WTC11 (cell line): ENCODE data around the gene CST1. TPM values are rescaled to one million over a fixed set of nuclear protein-coding genes. Genes with fewer than 3 reads are reported as not detected.

ENCODE experiments used
- ATAC-seq: fragments of 200-7000 bp; cut with Tn5 transposase; 2 replicates; pipeline ENCODE4 v1.10.0; 2021; ENCODE audit warnings: mild to moderate bottlenecking, moderate library complexity
- CTCF ChIA-PET: fragments of 300-600 bp; sonication (Branson Sonifier 250); formaldehyde crosslinking; loops from one replicate; lab custom pipeline; 2021; ENCODE audit warnings: antibody characterized with exemption; lab: Charles Lee
- POLR2A ChIA-PET: fragments of 350-600 bp; sonication (Branson Sonifier 250); formaldehyde crosslinking; loops from one replicate; lab custom pipeline; 2021; ENCODE audit warnings: antibody characterized with exemption; lab: Charles Lee
- DNase-seq: peaks from one replicate; pipeline ENCODE4 v3.0.0; 2021; ENCODE audit warnings: low spot score
- H3K27ac Mint-ChIP-seq: 2 replicates; pipeline ENCODE4 v1.8.0; 2021; ENCODE audit warnings: mixed read lengths
- H3K27me3 Mint-ChIP-seq: 2 replicates; pipeline ENCODE4 v1.8.0; 2021; ENCODE audit warnings: low read depth, mild to moderate bottlenecking, moderate library complexity, mixed read lengths
- H3K36me3 Mint-ChIP-seq: 2 replicates; pipeline ENCODE4 v1.8.0; 2021; ENCODE audit warnings: mixed read lengths
- H3K4me1 Mint-ChIP-seq: 2 replicates; pipeline ENCODE4 v1.8.0; 2022; ENCODE audit warnings: mixed read lengths
- H3K4me3 Mint-ChIP-seq: 2 replicates; pipeline ENCODE4 v1.8.0; 2021; ENCODE audit warnings: mild to moderate bottlenecking, moderate library complexity, mixed read lengths
- H3K9me3 Mint-ChIP-seq: 2 replicates; pipeline ENCODE4 v1.8.0; 2021; ENCODE audit warnings: mixed read lengths
- FOXK1 ChIP-seq: sonication (generic); formaldehyde crosslinking; IDR thresholded peaks from 2 replicates; pipeline ENCODE4 v1.8.0; 2022; ENCODE audit warnings: mild to moderate bottlenecking, moderate library complexity, missing genetic modification reagents
- FOXP1 ChIP-seq: sonication (generic); formaldehyde crosslinking; IDR thresholded peaks from 2 replicates; pipeline ENCODE4 v1.8.0; 2022; ENCODE audit warnings: missing genetic modification reagents, mild to moderate bottlenecking, moderate library complexity, borderline replicate concordance
- GTF2I ChIP-seq: fragments of 250-450 bp; sonication (Bioruptor Pico); conservative IDR thresholded peaks from 2 replicates; pipeline ENCODE4 v1.4.0; 2021; ENCODE audit warnings: mild to moderate bottlenecking
- JAZF1 ChIP-seq: fragments of 250-450 bp; sonication (Bioruptor Pico); IDR thresholded peaks from 2 replicates; pipeline ENCODE4 v1.9.0; 2021; ENCODE audit warnings: moderate library complexity, mild to moderate bottlenecking, inconsistent platforms
- JUN ChIP-seq: sonication (generic); formaldehyde crosslinking; IDR thresholded peaks from 2 replicates; pipeline ENCODE4 v1.8.0; 2023; ENCODE audit warnings: mild to moderate bottlenecking, missing genetic modification reagents
- MYBL2 ChIP-seq: sonication (generic); formaldehyde crosslinking; IDR thresholded peaks from 2 replicates; pipeline ENCODE4 v1.8.1; 2023; ENCODE audit warnings: mild to moderate bottlenecking, moderate library complexity, missing genetic modification reagents
- NFE2L1 ChIP-seq: sonication (generic); formaldehyde crosslinking; IDR thresholded peaks from 2 replicates; pipeline ENCODE4 v1.8.1; 2023; ENCODE audit warnings: missing genetic modification reagents
- NFYB ChIP-seq: sonication (generic); formaldehyde crosslinking; conservative IDR thresholded peaks from 2 replicates; pipeline ENCODE4 v1.8.0; 2022; ENCODE audit warnings: low read depth, missing genetic modification reagents
- RORB ChIP-seq: fragments of 250-450 bp; sonication (Bioruptor Pico); IDR thresholded peaks from 2 replicates; pipeline ENCODE4 v1.9.0; 2021; ENCODE audit warnings: mild to moderate bottlenecking
- ZBTB21 ChIP-seq: sonication (generic); formaldehyde crosslinking; IDR thresholded peaks from 2 replicates; pipeline ENCODE4 v1.8.1; 2023; ENCODE audit warnings: mild to moderate bottlenecking, missing genetic modification reagents, borderline replicate concordance
- ZNF416 ChIP-seq: fragments of 250-450 bp; sonication (Bioruptor Pico); IDR thresholded peaks from 2 replicates; pipeline ENCODE4 v1.9.0; 2021; ENCODE audit warnings: mild to moderate bottlenecking, inconsistent platforms
- total RNA-seq: library from RNA; stranded (reverse); gene quantifications from 3 replicates; pipeline ENCODE4 v1.2.3, GENCODE V29; 2021
- TF ChIP-seq, protein P1 (sequence below): fragments of 250-450 bp; sonication (Bioruptor Pico); IDR thresholded peaks from 2 replicates; pipeline ENCODE4 v1.8.0; 2021; ENCODE audit warnings: mild to moderate bottlenecking
- TF ChIP-seq, protein P2 (sequence below): sonication (generic); formaldehyde crosslinking; IDR thresholded peaks from 2 replicates; pipeline ENCODE4 v1.8.1; 2022; ENCODE audit warnings: low read depth, missing genetic modification reagents, borderline replicate concordance
- TF ChIP-seq, protein P3 (sequence below): sonication (generic); formaldehyde crosslinking; IDR thresholded peaks from 2 replicates; pipeline ENCODE4 v1.8.0; 2022; ENCODE audit warnings: mild to moderate bottlenecking, missing genetic modification reagents
- TF ChIP-seq, protein P4 (sequence below): sonication (generic); formaldehyde crosslinking; IDR thresholded peaks from 2 replicates; pipeline ENCODE4 v1.8.1; 2023; ENCODE audit warnings: mild to moderate bottlenecking, missing genetic modification reagents, moderate library complexity
- TF ChIP-seq, protein P5 (sequence below): sonication (generic); formaldehyde crosslinking; IDR thresholded peaks from 2 replicates; pipeline ENCODE4 v1.8.1; 2023; ENCODE audit warnings: mild to moderate bottlenecking, missing genetic modification reagents
- TF ChIP-seq, protein P6 (sequence below): fragments of 250-450 bp; sonication (Bioruptor Pico); conservative IDR thresholded peaks from 2 replicates; pipeline ENCODE4 v1.9.0; 2021; ENCODE audit warnings: mild to moderate bottlenecking

The CST1 gene
- total RNA-seq, 1 experiment from 2014 or later: 4.5 TPM

DNA sequence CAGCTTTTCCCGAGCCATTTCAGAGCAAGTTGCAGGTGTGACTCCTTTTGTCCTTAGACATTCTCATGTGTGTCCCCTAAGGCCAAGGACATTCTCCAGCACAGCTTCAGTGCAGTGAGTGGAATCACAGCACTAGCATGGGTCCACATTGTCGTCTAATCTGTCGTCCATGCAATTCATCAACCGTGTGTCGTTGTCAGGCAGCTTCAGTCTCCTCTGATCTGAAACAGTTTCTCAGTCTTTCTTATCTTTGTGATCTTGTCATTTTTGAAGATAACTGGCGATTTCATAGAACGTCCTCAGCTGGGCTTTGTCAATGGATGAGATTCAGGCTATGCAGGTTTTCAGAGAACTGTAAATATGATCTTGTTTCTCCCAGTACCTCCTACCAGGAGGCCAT is 44.1 kb upstream of the CST1 start:
- H3K9me3 Mint-ChIP-seq: 0 out of 2 replicates have a peak, but pooled peaks cover under 1% of the 10 kb centered on the region
- CTCF ChIA-PET: no interaction called here

DNA sequence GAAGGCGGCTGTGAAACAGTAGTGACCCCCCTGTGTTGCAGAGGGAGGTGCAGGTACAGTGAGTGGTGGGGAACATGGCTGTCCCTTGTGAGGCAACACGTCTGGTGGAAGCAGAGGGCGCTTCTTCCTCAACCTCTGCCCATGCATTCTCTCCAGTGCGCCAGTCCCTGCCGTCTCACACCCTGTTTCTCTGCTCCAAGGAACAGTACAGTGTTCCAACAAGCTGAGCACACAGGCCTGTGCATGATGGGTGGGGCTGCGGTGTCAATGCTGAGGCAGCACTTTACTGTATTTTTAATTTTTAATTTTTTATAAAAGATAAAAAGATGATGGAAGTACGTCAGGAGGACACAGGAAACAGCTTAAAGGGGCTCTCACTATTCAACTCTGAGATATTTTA is 43.3 kb upstream of the CST1 start:
- CTCF ChIA-PET: no interaction called here
- Mint-ChIP-seq H3K27me3 (peaks cover 8% of the 10 kb centered on the region), H3K4me1 (peaks cover 3% of the 10 kb centered on the region), H3K36me3 (no peaks in the 10 kb centered on the region), H3K9me3 (0 out of 2 replicates have a peak, but pooled peaks cover 5% of the 10 kb centered on the region), H3K27ac (no peak overlapping the region), H3K4me3 (no peak overlapping the region)
- no peak for ATAC-seq
- DNase-seq: no peak
- POLR2A ChIA-PET: no interaction called here
- TF ChIP-seq, protein P1, sequence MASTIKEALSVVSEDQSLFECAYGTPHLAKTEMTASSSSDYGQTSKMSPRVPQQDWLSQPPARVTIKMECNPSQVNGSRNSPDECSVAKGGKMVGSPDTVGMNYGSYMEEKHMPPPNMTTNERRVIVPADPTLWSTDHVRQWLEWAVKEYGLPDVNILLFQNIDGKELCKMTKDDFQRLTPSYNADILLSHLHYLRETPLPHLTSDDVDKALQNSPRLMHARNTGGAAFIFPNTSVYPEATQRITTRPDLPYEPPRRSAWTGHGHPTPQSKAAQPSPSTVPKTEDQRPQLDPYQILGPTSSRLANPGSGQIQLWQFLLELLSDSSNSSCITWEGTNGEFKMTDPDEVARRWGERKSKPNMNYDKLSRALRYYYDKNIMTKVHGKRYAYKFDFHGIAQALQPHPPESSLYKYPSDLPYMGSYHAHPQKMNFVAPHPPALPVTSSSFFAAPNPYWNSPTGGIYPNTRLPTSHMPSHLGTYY (CRISPR knock-in tag): no peak
- TF ChIP-seq, protein P2, sequence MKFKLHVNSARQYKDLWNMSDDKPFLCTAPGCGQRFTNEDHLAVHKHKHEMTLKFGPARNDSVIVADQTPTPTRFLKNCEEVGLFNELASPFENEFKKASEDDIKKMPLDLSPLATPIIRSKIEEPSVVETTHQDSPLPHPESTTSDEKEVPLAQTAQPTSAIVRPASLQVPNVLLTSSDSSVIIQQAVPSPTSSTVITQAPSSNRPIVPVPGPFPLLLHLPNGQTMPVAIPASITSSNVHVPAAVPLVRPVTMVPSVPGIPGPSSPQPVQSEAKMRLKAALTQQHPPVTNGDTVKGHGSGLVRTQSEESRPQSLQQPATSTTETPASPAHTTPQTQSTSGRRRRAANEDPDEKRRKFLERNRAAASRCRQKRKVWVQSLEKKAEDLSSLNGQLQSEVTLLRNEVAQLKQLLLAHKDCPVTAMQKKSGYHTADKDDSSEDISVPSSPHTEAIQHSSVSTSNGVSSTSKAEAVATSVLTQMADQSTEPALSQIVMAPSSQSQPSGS (CRISPR knock-in tag): no peak
- TF ChIP-seq FOXP1 (CRISPR knock-in tag): no peak
- no peak for TF ChIP-seq GTF2I (CRISPR knock-in tag)
- no peak for TF ChIP-seq ZBTB21
- TF ChIP-seq ZNF416 (CRISPR knock-in tag): no peak
- no peak for TF ChIP-seq FOXK1
- TF ChIP-seq, protein P3, sequence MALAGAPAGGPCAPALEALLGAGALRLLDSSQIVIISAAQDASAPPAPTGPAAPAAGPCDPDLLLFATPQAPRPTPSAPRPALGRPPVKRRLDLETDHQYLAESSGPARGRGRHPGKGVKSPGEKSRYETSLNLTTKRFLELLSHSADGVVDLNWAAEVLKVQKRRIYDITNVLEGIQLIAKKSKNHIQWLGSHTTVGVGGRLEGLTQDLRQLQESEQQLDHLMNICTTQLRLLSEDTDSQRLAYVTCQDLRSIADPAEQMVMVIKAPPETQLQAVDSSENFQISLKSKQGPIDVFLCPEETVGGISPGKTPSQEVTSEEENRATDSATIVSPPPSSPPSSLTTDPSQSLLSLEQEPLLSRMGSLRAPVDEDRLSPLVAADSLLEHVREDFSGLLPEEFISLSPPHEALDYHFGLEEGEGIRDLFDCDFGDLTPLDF: no peak
- no peak for TF ChIP-seq NFYB (CRISPR knock-in tag)
- TF ChIP-seq, protein P4, sequence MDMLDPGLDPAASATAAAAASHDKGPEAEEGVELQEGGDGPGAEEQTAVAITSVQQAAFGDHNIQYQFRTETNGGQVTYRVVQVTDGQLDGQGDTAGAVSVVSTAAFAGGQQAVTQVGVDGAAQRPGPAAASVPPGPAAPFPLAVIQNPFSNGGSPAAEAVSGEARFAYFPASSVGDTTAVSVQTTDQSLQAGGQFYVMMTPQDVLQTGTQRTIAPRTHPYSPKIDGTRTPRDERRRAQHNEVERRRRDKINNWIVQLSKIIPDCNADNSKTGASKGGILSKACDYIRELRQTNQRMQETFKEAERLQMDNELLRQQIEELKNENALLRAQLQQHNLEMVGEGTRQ (CRISPR knock-in tag): no peak

More for the DNA sequence above, 44.1 kb upstream of the CST1 start:
- DNase-seq (no peak), ATAC-seq (no peak)
- TF ChIP-seq FOXK1 (no peak), GTF2I (CRISPR knock-in tag) (no peak), RORB (CRISPR knock-in tag) (no peak), NFE2L1 (CRISPR knock-in tag) (no peak), MYBL2 (CRISPR knock-in tag) (no peak), JUN (CRISPR knock-in tag) (no peak), JAZF1 (CRISPR knock-in tag) (no peak)
- TF ChIP-seq, protein P5, sequence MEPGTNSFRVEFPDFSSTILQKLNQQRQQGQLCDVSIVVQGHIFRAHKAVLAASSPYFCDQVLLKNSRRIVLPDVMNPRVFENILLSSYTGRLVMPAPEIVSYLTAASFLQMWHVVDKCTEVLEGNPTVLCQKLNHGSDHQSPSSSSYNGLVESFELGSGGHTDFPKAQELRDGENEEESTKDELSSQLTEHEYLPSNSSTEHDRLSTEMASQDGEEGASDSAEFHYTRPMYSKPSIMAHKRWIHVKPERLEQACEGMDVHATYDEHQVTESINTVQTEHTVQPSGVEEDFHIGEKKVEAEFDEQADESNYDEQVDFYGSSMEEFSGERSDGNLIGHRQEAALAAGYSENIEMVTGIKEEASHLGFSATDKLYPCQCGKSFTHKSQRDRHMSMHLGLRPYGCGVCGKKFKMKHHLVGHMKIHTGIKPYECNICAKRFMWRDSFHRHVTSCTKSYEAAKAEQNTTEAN (CRISPR knock-in tag): no peak
- TF ChIP-seq, protein P6, sequence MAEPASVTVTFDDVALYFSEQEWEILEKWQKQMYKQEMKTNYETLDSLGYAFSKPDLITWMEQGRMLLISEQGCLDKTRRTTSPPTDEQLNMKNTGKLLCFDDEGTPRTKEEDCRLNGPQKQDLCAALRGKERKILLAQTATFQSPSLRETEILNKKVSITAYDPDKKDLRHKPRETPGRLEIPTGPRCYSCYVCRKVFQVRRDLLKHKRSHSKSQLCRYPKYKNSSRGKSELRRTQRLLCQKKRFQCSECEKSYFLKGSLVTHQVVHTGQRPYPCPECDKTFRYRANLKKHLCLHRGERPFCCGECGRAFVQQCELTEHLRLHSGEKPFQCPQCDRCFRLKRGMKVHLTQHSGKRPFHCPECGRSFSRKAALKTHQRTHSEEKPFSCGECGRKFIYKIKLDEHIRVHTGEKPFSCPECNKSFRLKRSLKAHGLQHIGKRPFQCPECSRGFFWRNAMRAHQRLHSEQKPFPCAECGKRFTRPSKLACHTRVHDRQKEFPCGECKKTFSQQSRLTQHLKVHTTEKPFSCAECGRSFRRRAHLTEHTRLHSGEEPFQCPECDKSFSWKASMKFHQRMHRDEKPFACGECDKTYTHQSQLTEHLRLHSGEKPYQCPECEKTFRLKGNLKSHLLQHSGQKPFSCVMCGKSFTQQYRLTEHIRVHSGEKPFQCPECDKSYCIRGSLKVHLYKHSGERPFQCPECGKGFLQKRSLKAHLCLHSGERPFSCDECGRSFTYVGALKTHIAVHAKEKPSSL (CRISPR knock-in tag): no peak
- Mint-ChIP-seq H3K27ac (no peak overlapping the region), H3K27me3 (peaks cover 5% of the 10 kb centered on the region), H3K4me1 (peaks cover 4% of the 10 kb centered on the region), H3K4me3 (no peak overlapping the region), H3K36me3 (no peaks in the 10 kb centered on the region)
- POLR2A ChIA-PET: no interaction called here
